Measurements from ENCODE around the gene DCP1A. TPM values are rescaled to one million over a fixed set of nuclear protein-coding genes. Genes with fewer than 3 reads are reported as not detected.

DCP1A gene
- total and polyA plus RNA-seq, 2 donors (not counting 3 experiments of a cell fraction or from before 2014, with no cell fraction given): 32.3 to 38.0 TPM

DNA sequence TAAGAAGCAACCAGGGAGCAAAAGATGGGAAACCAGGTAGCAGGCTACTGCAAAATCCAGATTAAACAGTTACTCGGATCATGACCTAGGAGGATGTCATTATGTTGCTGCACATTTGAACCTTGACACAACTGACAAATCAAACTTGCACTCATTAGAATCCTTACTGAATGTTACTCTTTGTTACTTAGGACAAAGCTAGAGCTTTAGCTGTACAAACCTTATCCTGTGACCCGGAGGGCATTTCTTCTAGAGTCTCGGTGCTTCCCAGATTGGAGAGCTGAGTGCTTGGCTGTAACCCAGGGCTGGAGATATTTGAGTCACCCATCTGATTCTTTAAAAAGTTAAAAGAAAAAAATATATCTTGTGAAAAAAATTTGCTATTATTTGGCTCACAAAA, 43.4 kb downstream of the DCP1A start:
- Histone ChIP-seq H2AFZ (ENCODE audit: low read depth, low read length) (no peak overlapping the region), H3K79me2 (ENCODE audit: control insufficient read depth, insufficient read depth, low read length) (no peaks in the 10 kb centered on the region), H3K9ac (replicated peaks; ENCODE audit: extremely low read depth, insufficient read depth, low read length) (no peak overlapping the region), H3K27me3 (ENCODE audit: control insufficient read depth in 2 of 2, insufficient read depth in 2 of 2, low read length in 2 of 2) (no peaks in the 10 kb centered on the region), H3K36me3 (ENCODE audit: control insufficient read depth in 2 of 2, extremely low read depth in 1 of 2, insufficient read depth in 2 of 2, low read length in 2 of 2) (peaks cover 13 to 16% of the 10 kb centered on the region in 2 experiments), H3K9me1 (replicated peaks; ENCODE audit: control insufficient read depth, extremely low read depth, insufficient read depth, low read length) (no peaks in the 10 kb centered on the region), H3K4me3 (replicated peaks in 1 of 3; ENCODE audit: insufficient read depth in 1 of 3, low read depth in 1 of 3, low read length in 3 of 3) (no peak overlapping the region), H3K4me2 (ENCODE audit: insufficient read depth, low read length) (no peak overlapping the region), H3K9me3 (replicated peaks; ENCODE audit: control insufficient read depth, insufficient read depth, low read length) (no peaks in the 10 kb centered on the region), H4K20me1 (replicated peaks; ENCODE audit: control insufficient read depth, extremely low read depth, insufficient read depth, low read length) (peaks cover 2% of the 10 kb centered on the region), H3K4me1 (ENCODE audit: control insufficient read depth, extremely low read depth, insufficient read depth, low read length) (no peaks in the 10 kb centered on the region), H3K27ac (ENCODE audit: insufficient read depth, low read depth, low read length) (no peak overlapping the region)
- DNase-seq (ENCODE audit: low read depth, low spot score): no peak
- FAIRE-seq: no peak
- POLR2A ChIA-PET: interaction anchor here (0.6 kb wide), 1 partner anchor 38 kb away, joined by 3 read pairs; no protein-coding TSS in a partner anchor
- dilution Hi-C loops (cut with MboI; ENCODE audit: extremely low pct_ligation_motif_present, low sequenced_read_pairs) (no loop called here), intact Hi-C loops (cut with micrococcal nuclease) (no loop called here)
- TF ChIP-seq FOS (IDR thresholded peaks at IDR 0.05; ENCODE audit: borderline replicate concordance, insufficient read depth, low read length) (no peak), EZH2 (IDR thresholded peaks at IDR 0.05; ENCODE audit: borderline replicate concordance, low read depth, low read length, severe bottlenecking) (no peak), GATA2 (IDR thresholded peaks at IDR 0.05; ENCODE audit: insufficient read depth, insufficient read length, low read depth, low read length) (no peak), POLR2AphosphoS5 (IDR thresholded peaks at IDR 0.05; ENCODE audit: insufficient read depth, low read depth, low read length) (no peak), MYC (IDR thresholded peaks at IDR 0.05; ENCODE audit: low read depth, low read length) (no peak), POLR2A (IDR thresholded peaks at IDR 0.05; ENCODE audit: low read depth, low read length) (no peak), JUN (IDR thresholded peaks at IDR 0.05; ENCODE audit: borderline replicate concordance, insufficient read depth, insufficient read length, low read depth) (no peak)
- TF ChIP-seq, protein P1, sequence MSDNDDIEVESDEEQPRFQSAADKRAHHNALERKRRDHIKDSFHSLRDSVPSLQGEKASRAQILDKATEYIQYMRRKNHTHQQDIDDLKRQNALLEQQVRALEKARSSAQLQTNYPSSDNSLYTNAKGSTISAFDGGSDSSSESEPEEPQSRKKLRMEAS (IDR thresholded peaks at IDR 0.05; ENCODE audit: insufficient read depth, insufficient read length): no peak
- TF ChIP-seq, protein P2, sequence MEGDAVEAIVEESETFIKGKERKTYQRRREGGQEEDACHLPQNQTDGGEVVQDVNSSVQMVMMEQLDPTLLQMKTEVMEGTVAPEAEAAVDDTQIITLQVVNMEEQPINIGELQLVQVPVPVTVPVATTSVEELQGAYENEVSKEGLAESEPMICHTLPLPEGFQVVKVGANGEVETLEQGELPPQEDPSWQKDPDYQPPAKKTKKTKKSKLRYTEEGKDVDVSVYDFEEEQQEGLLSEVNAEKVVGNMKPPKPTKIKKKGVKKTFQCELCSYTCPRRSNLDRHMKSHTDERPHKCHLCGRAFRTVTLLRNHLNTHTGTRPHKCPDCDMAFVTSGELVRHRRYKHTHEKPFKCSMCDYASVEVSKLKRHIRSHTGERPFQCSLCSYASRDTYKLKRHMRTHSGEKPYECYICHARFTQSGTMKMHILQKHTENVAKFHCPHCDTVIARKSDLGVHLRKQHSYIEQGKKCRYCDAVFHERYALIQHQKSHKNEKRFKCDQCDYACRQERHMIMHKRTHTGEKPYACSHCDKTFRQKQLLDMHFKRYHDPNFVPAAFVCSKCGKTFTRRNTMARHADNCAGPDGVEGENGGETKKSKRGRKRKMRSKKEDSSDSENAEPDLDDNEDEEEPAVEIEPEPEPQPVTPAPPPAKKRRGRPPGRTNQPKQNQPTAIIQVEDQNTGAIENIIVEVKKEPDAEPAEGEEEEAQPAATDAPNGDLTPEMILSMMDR (IDR thresholded peaks at IDR 0.05; ENCODE audit: extremely low read depth in 1 of 2, insufficient read depth in 1 of 2, low read depth in 1 of 2, low read length in 2 of 2): no peak
- no TSS peak for BruUV-seq (replicated peaks)
- CTCF ChIA-PET: no interaction called here

Measured in endothelial cell of umbilical vein (primary cell).